H1 (cell line): ENCODE data around the gene FXYD5. TPM values are rescaled to one million over a fixed set of nuclear protein-coding genes. Genes with fewer than 3 reads are reported as not detected.

ENCODE experiments used
- CTCF ChIA-PET: fragments of 300-600 bp; sonication (Branson Sonifier 250); formaldehyde crosslinking; loops from one replicate; lab custom pipeline; 2021; ENCODE audit not compliant: partially characterized antibody; lab: Charles Lee
- POLR2A ChIA-PET: fragments of 300-600 bp; sonication (Branson Sonifier 250); formaldehyde crosslinking; loops from one replicate; lab custom pipeline; 2021; ENCODE audit warnings: inconsistent platforms; ENCODE audit not compliant: partially characterized antibody; lab: Charles Lee
- DNase-seq, 2 experiments: peaks; one replicate each; pipeline versions ENCODE4 v3.0.0 to v3.0.0-alpha.2; 2010 to 2022; ENCODE audit warnings: low spot score in 2 of 2, low read depth in 1 of 2, mixed read lengths in 1 of 2
- FAIRE-seq: peaks from 2 replicates; lab custom pipeline; 2011; peaks lifted over from hg19 to GRCh38; lab: Jason Lieb, UNC
- H2AFZ ChIP-seq: 2 replicates; pipeline ENCODE4 v1.8.1; 2012; ENCODE audit warnings: low read length, inconsistent platforms
- H2AK5ac ChIP-seq: 2 replicates; pipeline ENCODE4 v1.6.1; 2013; ENCODE audit warnings: low read depth, low read length
- H2BK120ac ChIP-seq: replicated peaks from 2 replicates; pipeline ENCODE3; 2013; ENCODE audit warnings: low read depth, low read length, inconsistent platforms
- H2BK12ac ChIP-seq: 2 replicates; pipeline ENCODE4 v1.6.1; 2013; ENCODE audit warnings: low read depth, low read length
- H2BK15ac ChIP-seq: 2 replicates; pipeline ENCODE4 v1.6.1; 2013; ENCODE audit warnings: low read length
- H2BK20ac ChIP-seq: 2 replicates; pipeline ENCODE4 v1.6.1; 2013; ENCODE audit warnings: low read length
- H2BK5ac ChIP-seq: 2 replicates; pipeline ENCODE4 v1.6.1; 2013; ENCODE audit warnings: low read depth, low read length
- H3K14ac ChIP-seq: 2 replicates; pipeline ENCODE4 v1.6.1; 2013; ENCODE audit warnings: inconsistent platforms; ENCODE audit not compliant: insufficient read length
- H3K18ac ChIP-seq: 2 replicates; pipeline ENCODE4 v1.6.1; 2013; ENCODE audit warnings: low read length; ENCODE audit errors: extremely low read depth
- H3K23ac ChIP-seq: 2 replicates; pipeline ENCODE4 v1.6.1; 2013; ENCODE audit warnings: inconsistent platforms; ENCODE audit not compliant: insufficient read length
- H3K23me2 ChIP-seq: 2 replicates; pipeline ENCODE4 v1.6.1; 2013; ENCODE audit warnings: low read depth, low read length
- H3K27ac ChIP-seq: 2 replicates; pipeline ENCODE4 v1.6.1; 2011; ENCODE audit warnings: low read depth, low read length, inconsistent platforms
- H3K27me3 ChIP-seq, 4 experiments: replicated peaks in 1 of 4; 1 replicate in 1 of 4; 2 replicates in 3 of 4; pipeline versions ENCODE4 v1.6.1 to v1.8.1; 2011 to 2013; ENCODE audit warnings: low read length in 3 of 4, mild to moderate bottlenecking in 3 of 4, inconsistent platforms in 2 of 4, mixed read lengths in 2 of 4, moderate library complexity in 1 of 4; ENCODE audit not compliant: control insufficient read depth in 3 of 4, insufficient read depth in 3 of 4; ENCODE audit errors: extremely low read depth in 1 of 4
- H3K36me3 ChIP-seq, 4 experiments: 2 replicates each; pipeline versions ENCODE4 v1.6.1 to v1.8.1; 2011 to 2013; ENCODE audit warnings: mild to moderate bottlenecking in 4 of 4, low read length in 3 of 4, moderate library complexity in 2 of 4, control low read depth in 1 of 4, inconsistent platforms in 1 of 4; ENCODE audit not compliant: insufficient read depth in 4 of 4, control insufficient read depth in 2 of 4
- H3K4ac ChIP-seq: replicated peaks from 2 replicates; pipeline ENCODE3; 2013; ENCODE audit warnings: low read length, low read depth, mixed read lengths, inconsistent platforms; ENCODE audit not compliant: insufficient read length
- H3K4me1 ChIP-seq, 4 experiments: replicated peaks in 1 of 4; 1 replicate in 1 of 4; 2 replicates in 3 of 4; pipeline versions ENCODE4 v1.6.1 to v1.8.1; 2011 to 2013; ENCODE audit warnings: low read length in 3 of 4, inconsistent platforms in 2 of 4, mixed read lengths in 1 of 4; ENCODE audit not compliant: insufficient read depth in 4 of 4, control insufficient read depth in 3 of 4
- H3K4me2 ChIP-seq, 2 experiments: 2 replicates each; pipeline versions ENCODE4 v1.6.1 to v1.8.1; 2011 to 2013; ENCODE audit warnings: low read depth in 2 of 2, low read length in 2 of 2, control low read depth in 1 of 2, inconsistent platforms in 1 of 2, mild to moderate bottlenecking in 1 of 2; ENCODE audit not compliant: insufficient read depth in 1 of 2
- H3K4me3 ChIP-seq, 4 experiments: fragments of 200-600, 300-600 bp in 1 of 4; sonication (generic), shearing (Covaris generic), sonication (Bioruptor Twin) in 1 of 4; 2 replicates each; pipeline versions ENCODE4 v1.5.1 to v1.8.1; 2011 to 2016; ENCODE audit warnings: low read length in 4 of 4, low read depth in 3 of 4, control low read depth in 2 of 4, inconsistent platforms in 2 of 4, mild to moderate bottlenecking in 2 of 4, mixed read lengths in 1 of 4, moderate library complexity in 1 of 4; ENCODE audit not compliant: insufficient read depth in 2 of 4; ENCODE audit errors: extremely low read depth in 1 of 4
- H3K56ac ChIP-seq: replicated peaks from 2 replicates; pipeline ENCODE3; 2013; ENCODE audit warnings: low read depth, mild to moderate bottlenecking, mixed read lengths, low read length, inconsistent platforms; ENCODE audit not compliant: insufficient read length
- H3K79me1 ChIP-seq: 2 replicates; pipeline ENCODE4 v1.6.1; 2013; ENCODE audit warnings: low read depth, low read length, control low read depth
- H3K79me2 ChIP-seq, 2 experiments: 2 replicates each; pipeline versions ENCODE4 v1.6.1 to v1.8.1; 2012 to 2013; ENCODE audit warnings: low read length in 2 of 2, mild to moderate bottlenecking in 2 of 2, inconsistent platforms in 1 of 2; ENCODE audit not compliant: insufficient read depth in 2 of 2, control insufficient read depth in 1 of 2
- H3K9ac ChIP-seq, 4 experiments: replicated peaks in 1 of 4; 1 replicate in 1 of 4; 2 replicates in 3 of 4; pipeline versions ENCODE4 v1.6.1 to v1.8.1; 2011 to 2013; ENCODE audit warnings: low read depth in 3 of 4, low read length in 3 of 4, control low read depth in 2 of 4, mild to moderate bottlenecking in 2 of 4, moderate library complexity in 2 of 4, inconsistent platforms in 1 of 4; ENCODE audit errors: extremely low read depth in 1 of 4
- H3K9me3 ChIP-seq, 2 experiments: 2 replicates each; pipeline versions ENCODE4 v1.6.1 to v1.8.1; 2012 to 2013; ENCODE audit warnings: mild to moderate bottlenecking in 2 of 2, moderate library complexity in 2 of 2, control low read depth in 1 of 2, inconsistent platforms in 1 of 2, low read depth in 1 of 2, low read length in 1 of 2, mixed read lengths in 1 of 2; ENCODE audit not compliant: insufficient read depth in 2 of 2
- H4K20me1 ChIP-seq, 2 experiments: replicated peaks in 1 of 2; 2 replicates each; pipeline versions ENCODE3 to v1.8.1; 2011 to 2013; ENCODE audit warnings: inconsistent platforms in 2 of 2, low read length in 2 of 2, mild to moderate bottlenecking in 1 of 2; ENCODE audit not compliant: insufficient read depth in 2 of 2, control insufficient read depth in 1 of 2
- H4K5ac ChIP-seq: 2 replicates; pipeline ENCODE4 v1.6.1; 2013; ENCODE audit warnings: low read length, low read depth, mixed read lengths, inconsistent platforms; ENCODE audit not compliant: insufficient read length
- H4K8ac ChIP-seq: 2 replicates; pipeline ENCODE4 v1.8.0; 2013; ENCODE audit warnings: mild to moderate bottlenecking, moderate library complexity, low read length, inconsistent platforms; ENCODE audit not compliant: insufficient read depth; ENCODE audit errors: extremely low read depth
- H4K91ac ChIP-seq: replicated peaks from 2 replicates; pipeline ENCODE3; 2013; ENCODE audit warnings: low read length, mixed read lengths, inconsistent platforms; ENCODE audit not compliant: insufficient read length
- BRCA1 ChIP-seq: IDR thresholded peaks from 2 replicates; pipeline ENCODE4 v1.6.1; 2012; ENCODE audit warnings: low read depth, low read length, improper control_type of control experiment
- CHD2 ChIP-seq: IDR thresholded peaks from 2 replicates; pipeline ENCODE4 v1.6.1; 2012; ENCODE audit warnings: low read length, improper control_type of control experiment
- E2F6 ChIP-seq: IDR thresholded peaks from 2 replicates; pipeline ENCODE4 v1.6.1; 2012; ENCODE audit warnings: inconsistent platforms
- FOSL1 ChIP-seq: IDR thresholded peaks from 2 replicates; pipeline ENCODE4 v1.6.1; 2011; ENCODE audit warnings: mild to moderate bottlenecking, low read depth, low read length, moderate library complexity; ENCODE audit not compliant: insufficient read depth
- RBBP5 ChIP-seq: IDR thresholded peaks from 2 replicates; pipeline ENCODE4 v1.7.1; 2012; ENCODE audit warnings: low read depth, mild to moderate bottlenecking, inconsistent platforms, low read length, moderate library complexity, borderline replicate concordance
- SRF ChIP-seq: IDR thresholded peaks from 2 replicates; pipeline ENCODE4 v1.6.1; 2011; ENCODE audit warnings: mild to moderate bottlenecking, low read depth, low read length, moderate library complexity
- TBP ChIP-seq: IDR thresholded peaks from 2 replicates; pipeline ENCODE4 v1.6.1; 2011; ENCODE audit warnings: low read depth, low read length, improper control_type of control experiment
- USF2 ChIP-seq: IDR thresholded peaks from 2 replicates; pipeline ENCODE4 v1.6.1; 2011; ENCODE audit warnings: low read length, improper control_type of control experiment
- polyA plus RNA-seq, 7 experiments: library from polyadenylated mRNA; depleted of rRNA in 3 of 7; stranded (reverse) in 5 of 7; unstranded in 2 of 7; fragments of >200 nt in 5 of 7; fragments of 200-250 nt in 2 of 7; gene quantifications; 1 replicate in 5 of 7; 2 replicates in 1 of 7; 4 replicates in 1 of 7; pipeline versions ENCODE4 v1.2.1 to v1.2.3, GENCODE V29; 2011 to 2013; ENCODE audit warnings: missing spikeins in 2 of 7, mixed read lengths in 2 of 7
- total RNA-seq: library from RNA; stranded (reverse); fragmentation: NEBNext Ultra II Directional; extraction: Animal tissue kit (Norgen Biotek cat#: 25700); gene quantifications from 2 replicates; pipeline ENCODE4 v1.2.1, GENCODE V29; 2021

The FXYD5 gene
- total and polyA plus RNA-seq, 2 of the 8 experiments (the other 6 are each of a cell fraction or from before 2014, with no cell fraction given) = 99.0 to 191 TPM

GRCh38 chr19:35217649-35217990 is 63.1 kb downstream of the FXYD5 start:
- Histone ChIP-seq H2BK12ac (no peak overlapping the region), H3K9me3 (peaks cover 4 to 7% of the 10 kb centered on the region in 2 experiments), H3K23ac (no peak overlapping the region), H2AK5ac (no peak overlapping the region), H4K91ac (no peak overlapping the region), H3K4me2 (no peak overlapping the region), H3K23me2 (no peaks in the 10 kb centered on the region), H3K56ac (no peak overlapping the region), H3K4me3 (no peak overlapping the region), H3K4me1 (no peaks in the 10 kb centered on the region), H4K8ac (no peak overlapping the region), H3K79me2 (no peaks in the 10 kb centered on the region), H3K27ac (no peak overlapping the region), H3K27me3 (no peaks in the 10 kb centered on the region), H4K20me1 (no peaks in the 10 kb centered on the region), H3K9ac (no peak overlapping the region), H2BK20ac (0 out of 2 replicates have a peak overlapping the region, but pooled peaks have one; percentile 6), H3K14ac (no peak overlapping the region), H3K18ac (no peak overlapping the region), H3K36me3 (no peaks in the 10 kb centered on the region), H2BK15ac (0 out of 2 replicates have a peak overlapping the region, but pooled peaks have one; percentile 88), H3K79me1 (no peaks in the 10 kb centered on the region), H3K4ac (no peak overlapping the region), H2BK120ac (no peak overlapping the region), H2BK5ac (no peak overlapping the region), H4K5ac (no peak overlapping the region), H2AFZ (no peak overlapping the region)
- ChIA-PET CTCF (interaction anchor here (0.7 to 2.4 kb wide), 8 partner anchors 9 to 151 kb away, joined by 3 to 7 read pairs (median 4); partner anchors contain the start of genes FXYD5 and FXYD7), POLR2A (interaction anchor here (1.3 kb wide), 2 partner anchors 19 to 150 kb away, joined by 3 read pairs; no protein-coding TSS in a partner anchor)
- TF ChIP-seq USF2 = no peak
- TF ChIP-seq TBP = no peak
- no peak for TF ChIP-seq BRCA1
- TF ChIP-seq CHD2 = no peak
- TF ChIP-seq FOSL1 = no peak
- no peak for TF ChIP-seq SRF
- no peak for TF ChIP-seq RBBP5
- TF ChIP-seq E2F6 = no peak
- DNase-seq (no peak), FAIRE-seq (no peak)
